Measurements from ENCODE around the gene STAT2. TPM values are rescaled to one million over a fixed set of nuclear protein-coding genes. Genes with fewer than 3 reads are reported as not detected.

The STAT2 gene
- total RNA-seq, 6 donors from 2014 or later: 96.1 to 553 (median 178) TPM

- 0 to 1% methylated on average over 25 to 51 of the region's 63 CpGs for WGBS, 2 donors
- TF ChIP-seq EP300 (IDR thresholded peaks at IDR 0.05) (no peak), CTCF (IDR thresholded peaks at IDR 0.05) (peak in 1 of 6 experiments; percentile 16), POLR2A (IDR thresholded peaks at IDR 0.05) (peak in 3 of 4 donors; percentile 47 to 89 (median 67)), POLR2AphosphoS5 (IDR thresholded peaks at IDR 0.05) (peak; percentile 1 to 73)
- peak; percentile 99 to 100 for ATAC-seq (ENCODE audit: low FRiP score in 2 of 2)
Measured at GRCh38 chr12:56299853-56300643, 59.9 kb downstream of the STAT2 start, which contains the start of gene CS. Gene CS (minus strand): TSS chr12:56300330. CDS start chr12:56300201, 129 bp downstream.

GRCh38 chr12:56299308-56299852, 60.5 kb downstream of the STAT2 start:
- no peak for TF ChIP-seq POLR2A (IDR thresholded peaks at IDR 0.05)
- no peak for TF ChIP-seq EP300 (IDR thresholded peaks at IDR 0.05)
- TF ChIP-seq POLR2AphosphoS5 (IDR thresholded peaks at IDR 0.05): no peak
- no peak for TF ChIP-seq CTCF (IDR thresholded peaks at IDR 0.05)
- H3K4me3 ChIP-seq: peak overlapping the region; percentile 66 to 93 (median 86)
- peak; percentile 0 to 7 for ATAC-seq (ENCODE audit: low FRiP score in 2 of 2)
- 1 to 2% methylated on average over 10 of the region's 10 CpGs for WGBS, 2 donors
- H3K36me3 ChIP-seq: peaks cover 0 to 21% (median 2%) of the 10 kb centered on the region in 4 donors
- peak overlapping the region; percentile 93 to 95 (median 94) for H3K27ac ChIP-seq
- peaks cover 32 to 53% (median 43%) of the 10 kb centered on the region in 4 donors for H3K4me1 ChIP-seq
- no peaks in the 10 kb centered on the region for H3K27me3 ChIP-seq
- peak in 1 of 2 donors; percentile 25 for DNase-seq
- no peaks in the 10 kb centered on the region for H3K9me3 ChIP-seq

More at GRCh38 chr12:56299853-56300643, 59.9 kb downstream of the STAT2 start, which contains the start of gene CS:
- DNase-seq: peak; percentile 99 to 100
- H3K9me3 ChIP-seq: no peaks in the 10 kb centered on the region
- peak within 1 kb of the TSS; percentile 66 to 93 (median 86) for H3K4me3 ChIP-seq
- peak within 1 kb of the TSS; percentile 93 to 95 (median 94) for H3K27ac ChIP-seq
- H3K4me1 ChIP-seq: peaks cover 32 to 53% (median 41%) of the 10 kb centered on the region in 4 donors
- peaks cover 0 to 17% (median 2%) of the 10 kb centered on the region in 4 donors for H3K36me3 ChIP-seq
- H3K27me3 ChIP-seq: no peaks in the 10 kb centered on the region

GRCh38 chr12:56298828-56299227, 61.1 kb downstream of the STAT2 start:
- ATAC-seq (ENCODE audit: low FRiP score in 2 of 2): no peak
- Histone ChIP-seq H3K4me1 (peaks cover 32 to 57% (median 46%) of the 10 kb centered on the region in 4 donors), H3K9me3 (no peaks in the 10 kb centered on the region), H3K27me3 (no peaks in the 10 kb centered on the region), H3K36me3 (peaks cover 0 to 24% (median 2%) of the 10 kb centered on the region in 4 donors), H3K4me3 (peak overlapping the region in 3 of 4 donors; percentile 66 to 93 (median 82)), H3K27ac (peak overlapping the region in 3 of 4 donors; percentile 94 to 95 (median 95))
- WGBS, 2 donors: 68 to 74% methylated on average over 5 of the region's 5 CpGs
- TF ChIP-seq EP300 (IDR thresholded peaks at IDR 0.05) (no peak), POLR2AphosphoS5 (IDR thresholded peaks at IDR 0.05) (no peak), CTCF (IDR thresholded peaks at IDR 0.05) (no peak)
- DNase-seq: no peak

- no peaks in the 10 kb centered on the region for H3K27me3 ChIP-seq
- no peaks in the 10 kb centered on the region for H3K9me3 ChIP-seq
- TF ChIP-seq EP300 (IDR thresholded peaks at IDR 0.05) (no peak), POLR2AphosphoS5 (IDR thresholded peaks at IDR 0.05) (no peak), CTCF (IDR thresholded peaks at IDR 0.05) (no peak), POLR2A (IDR thresholded peaks at IDR 0.05) (no peak)
- peaks cover 37 to 69% (median 49%) of the 10 kb centered on the region in 4 donors for H3K4me1 ChIP-seq
- 87 to 92% methylated on average over 8 of the region's 8 CpGs for WGBS, 2 donors
- H3K27ac ChIP-seq: no peak overlapping the region
- no peak overlapping the region for H3K4me3 ChIP-seq
- DNase-seq (no peak), ATAC-seq (ENCODE audit: low FRiP score in 2 of 2) (no peak)
- H3K36me3 ChIP-seq: peaks cover 0 to 25% (median 2%) of the 10 kb centered on the region in 4 donors
Measured at GRCh38 chr12:56297400-56297799, 62.5 kb downstream of the STAT2 start.
